HepG2 (cell line): ENCODE results near the gene PSMB9. TPM values are rescaled to one million over a fixed set of nuclear protein-coding genes. Genes with fewer than 3 reads are reported as not detected.

Experiments used
- BHLHE40 ChIP-seq: IDR thresholded peaks from 2 replicates; pipeline ENCODE4 v1.6.1; 2011; ENCODE audit warnings: low read length, improper control_type of control experiment
- CHCHD3 ChIP-seq: sonication (generic); formaldehyde crosslinking; IDR thresholded peaks from 2 replicates; pipeline ENCODE4 v1.8.0; 2022; ENCODE audit warnings: mild to moderate bottlenecking, missing genetic modification reagents, moderate library complexity
- ETV6 ChIP-seq: sonication (generic); formaldehyde crosslinking; conservative IDR thresholded peaks from 2 replicates; pipeline ENCODE4 v1.4.0; 2020; ENCODE audit warnings: missing genetic modification reagents
- FOXA3 ChIP-seq: IDR thresholded peaks from 2 replicates; pipeline ENCODE4 v1.6.1; 2016; ENCODE audit warnings: missing genetic modification reagents, missing compliant biosample characterization
- GATAD1 ChIP-seq: IDR thresholded peaks from 2 replicates; pipeline ENCODE4 v1.6.1; 2016; ENCODE audit warnings: missing genetic modification reagents, missing compliant biosample characterization
- HOXA5 ChIP-seq: sonication (generic); formaldehyde crosslinking; IDR thresholded peaks from 2 replicates; pipeline ENCODE4 v1.4.0; 2020; ENCODE audit warnings: missing genetic modification reagents
- IRF2 ChIP-seq: IDR thresholded peaks from 2 replicates; pipeline ENCODE4 v1.6.1; 2018; ENCODE audit warnings: missing genetic modification reagents, missing compliant biosample characterization
- MATR3 ChIP-seq: sonication (generic); formaldehyde crosslinking; IDR thresholded peaks from 2 replicates; pipeline ENCODE4 v1.4.0; 2020; ENCODE audit warnings: missing genetic modification reagents
- MIXL1 ChIP-seq: IDR thresholded peaks from 2 replicates; pipeline ENCODE4 v1.6.1; 2016
- MTA1 ChIP-seq: sonication (generic); formaldehyde crosslinking; IDR thresholded peaks from 2 replicates; pipeline ENCODE4 v1.4.0; 2020; ENCODE audit warnings: missing genetic modification reagents, mild to moderate bottlenecking, borderline replicate concordance
- MZF1 ChIP-seq: sonication (generic); formaldehyde crosslinking; IDR thresholded peaks from 2 replicates; pipeline ENCODE4 v1.8.1; 2023; ENCODE audit warnings: mild to moderate bottlenecking, missing genetic modification reagents, borderline replicate concordance
- NFKB2 ChIP-seq: sonication (generic); formaldehyde crosslinking; IDR thresholded peaks from 2 replicates; pipeline ENCODE4 v1.4.0; 2020; ENCODE audit warnings: missing genetic modification reagents, borderline replicate concordance
- ZNF136 ChIP-seq: sonication (generic); formaldehyde crosslinking; IDR thresholded peaks from 2 replicates; pipeline ENCODE4 v1.8.1; 2022; ENCODE audit warnings: low read depth, mild to moderate bottlenecking, moderate library complexity, missing genetic modification reagents
- ZNF274 ChIP-seq: sonication (generic); formaldehyde crosslinking; IDR thresholded peaks from 2 replicates; pipeline ENCODE4 v1.5.1; 2020; ENCODE audit warnings: mild to moderate bottlenecking, missing genetic modification reagents
- ZNF383 ChIP-seq: sonication (generic); formaldehyde crosslinking; IDR thresholded peaks from 2 replicates; pipeline ENCODE4 v1.4.0; 2020; ENCODE audit warnings: missing genetic modification reagents, mild to moderate bottlenecking, borderline replicate concordance
- ZNF430 ChIP-seq: sonication (generic); formaldehyde crosslinking; IDR thresholded peaks from 2 replicates; pipeline ENCODE4 v1.9.0; 2021; ENCODE audit warnings: mild to moderate bottlenecking, missing genetic modification reagents
- ZNF598 ChIP-seq: sonication (generic); formaldehyde crosslinking; IDR thresholded peaks from 2 replicates; pipeline ENCODE4 v1.5.1; 2020; ENCODE audit warnings: mild to moderate bottlenecking, missing genetic modification reagents, borderline replicate concordance
- ZNF660 ChIP-seq: sonication (generic); formaldehyde crosslinking; IDR thresholded peaks from 2 replicates; pipeline ENCODE4 v1.5.1; 2020; ENCODE audit warnings: mild to moderate bottlenecking, low read depth, missing genetic modification reagents, borderline replicate concordance
- ZNF75D ChIP-seq: sonication (generic); formaldehyde crosslinking; IDR thresholded peaks from 2 replicates; pipeline ENCODE4 v1.8.1; 2023; ENCODE audit warnings: missing genetic modification reagents, mild to moderate bottlenecking, borderline replicate concordance
- polyA plus RNA-seq, 8 experiments: library from polyadenylated mRNA; depleted of rRNA in 3 of 8; stranded (reverse) in 7 of 8; unstranded in 1 of 8; fragments of >200 nt; fragmentation: Illumina TruSeq in 4 of 8; extraction: Trizol in 4 of 8; gene quantifications; 2 replicates each; pipeline versions ENCODE4 v1.2.1 to v1.2.3, GENCODE V29; 2011 to 2016; ENCODE audit warnings: low read depth in 4 of 8, missing spikeins in 1 of 8, mixed read lengths in 1 of 8; ENCODE audit not compliant: insufficient read depth in 1 of 8
- total RNA-seq, 5 experiments: library from RNA; depleted of rRNA; stranded (reverse); fragments of >200 nt; fragmentation: Illumina TruSeq; extraction: Trizol; gene quantifications; 2 replicates each; pipeline ENCODE4 v1.2.3, GENCODE V29; 2016; ENCODE audit warnings: low read depth in 1 of 5
- TF ChIP-seq, protein P1 (sequence below): IDR thresholded peaks from 2 replicates; pipeline ENCODE4 v1.6.1; 2016; ENCODE audit warnings: missing compliant biosample characterization, missing genetic modification reagents, borderline replicate concordance
- TF ChIP-seq, protein P2 (sequence below), 2 experiments: sonication (generic) in 1 of 2; formaldehyde crosslinking in 1 of 2; IDR thresholded peaks; 2 replicates each; pipeline versions ENCODE4 v1.5.1 to v1.6.1; 2011 to 2020; ENCODE audit warnings: borderline replicate concordance in 1 of 2, low read depth in 1 of 2, low read length in 1 of 2, mild to moderate bottlenecking in 1 of 2, missing genetic modification reagents in 1 of 2, moderate library complexity in 1 of 2
- TF ChIP-seq, protein P3 (sequence below): sonication (generic); formaldehyde crosslinking; IDR thresholded peaks from 2 replicates; pipeline ENCODE4 v1.8.0; 2022; ENCODE audit warnings: mild to moderate bottlenecking, missing genetic modification reagents, moderate library complexity
- TF ChIP-seq, protein P4 (sequence below): sonication (generic); formaldehyde crosslinking; IDR thresholded peaks from 2 replicates; pipeline ENCODE4 v1.4.0; 2020; ENCODE audit warnings: missing genetic modification reagents

Gene PSMB9
- total and polyA plus RNA-seq, 2 of the 13 experiments (the other 11 are each of a cell fraction or from before 2014, with no cell fraction given): 15.6 to 16.0 TPM

DNA sequence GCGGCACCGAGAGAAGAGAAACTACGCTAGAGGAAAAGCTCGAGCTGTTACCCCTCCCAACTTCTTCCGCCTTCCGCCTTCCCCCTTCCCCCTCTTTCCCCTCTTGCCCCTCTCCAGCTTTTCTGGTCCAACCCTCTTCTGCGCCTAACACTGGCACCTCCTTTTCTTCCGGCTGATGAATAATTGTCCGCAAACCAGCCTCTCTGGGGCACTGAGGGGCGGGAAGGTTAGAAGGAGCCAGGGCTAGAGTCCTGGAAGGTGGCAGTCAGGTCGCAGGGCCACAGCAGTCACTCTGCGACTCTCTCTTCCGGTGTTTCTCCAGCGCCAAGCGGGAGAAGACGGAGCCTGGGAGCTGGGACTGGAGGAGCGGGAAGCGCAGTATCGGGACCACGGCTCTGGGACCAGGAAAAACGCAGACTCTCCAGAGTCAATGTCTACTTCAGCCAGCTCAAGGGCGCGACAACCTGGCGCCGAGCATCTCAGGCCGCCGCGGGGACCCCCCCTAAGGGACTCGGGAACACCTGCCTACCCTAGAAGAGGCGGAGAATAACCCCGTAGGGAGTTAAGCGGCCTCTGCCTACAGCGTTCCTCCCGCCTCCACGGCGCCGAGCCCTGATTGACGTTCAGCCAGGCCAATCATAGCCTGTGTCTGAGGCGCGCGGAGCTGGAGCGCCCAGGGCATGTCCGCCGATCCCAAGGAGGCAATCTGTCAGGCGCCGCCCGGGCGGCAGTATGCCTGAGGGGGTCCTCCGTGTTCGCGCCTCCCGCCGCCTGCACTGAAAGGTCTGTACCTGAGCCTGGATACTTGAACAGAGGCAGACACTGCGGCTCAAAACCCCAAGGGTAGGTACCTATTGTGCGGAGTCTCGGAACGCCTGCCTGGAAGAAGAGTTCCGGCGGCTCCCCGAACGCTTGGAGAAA is 40.4 kb downstream of the PSMB9 start (continued):
- TF ChIP-seq, protein P1, sequence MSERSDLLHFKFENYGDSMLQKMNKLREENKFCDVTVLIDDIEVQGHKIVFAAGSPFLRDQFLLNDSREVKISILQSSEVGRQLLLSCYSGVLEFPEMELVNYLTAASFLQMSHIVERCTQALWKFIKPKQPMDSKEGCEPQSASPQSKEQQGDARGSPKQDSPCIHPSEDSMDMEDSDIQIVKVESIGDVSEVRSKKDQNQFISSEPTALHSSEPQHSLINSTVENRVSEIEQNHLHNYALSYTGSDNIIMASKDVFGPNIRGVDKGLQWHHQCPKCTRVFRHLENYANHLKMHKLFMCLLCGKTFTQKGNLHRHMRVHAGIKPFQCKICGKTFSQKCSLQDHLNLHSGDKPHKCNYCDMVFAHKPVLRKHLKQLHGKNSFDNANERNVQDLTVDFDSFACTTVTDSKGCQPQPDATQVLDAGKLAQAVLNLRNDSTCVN: peak; percentile 85
- TF ChIP-seq ZNF660 (CRISPR knock-in tag): no peak
- TF ChIP-seq ZNF383 (CRISPR knock-in tag): no peak
- TF ChIP-seq, protein P2, sequence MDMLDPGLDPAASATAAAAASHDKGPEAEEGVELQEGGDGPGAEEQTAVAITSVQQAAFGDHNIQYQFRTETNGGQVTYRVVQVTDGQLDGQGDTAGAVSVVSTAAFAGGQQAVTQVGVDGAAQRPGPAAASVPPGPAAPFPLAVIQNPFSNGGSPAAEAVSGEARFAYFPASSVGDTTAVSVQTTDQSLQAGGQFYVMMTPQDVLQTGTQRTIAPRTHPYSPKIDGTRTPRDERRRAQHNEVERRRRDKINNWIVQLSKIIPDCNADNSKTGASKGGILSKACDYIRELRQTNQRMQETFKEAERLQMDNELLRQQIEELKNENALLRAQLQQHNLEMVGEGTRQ (IDR thresholded peaks at IDR 0.05; ENCODE audit: low read depth, low read length): no peak
- TF ChIP-seq, protein P2 (CRISPR knock-in tag; IDR thresholded peaks at IDR 0.05; ENCODE audit: borderline replicate concordance): no peak
- no peak for TF ChIP-seq MATR3 (CRISPR knock-in tag)
- no peak for TF ChIP-seq FOXA3
- no peak for TF ChIP-seq ETV6 (CRISPR knock-in tag)
- no peak; the same call in 1 of the 2 replicates for TF ChIP-seq NFKB2 (CRISPR knock-in tag)
- no peak for TF ChIP-seq BHLHE40
- peak; percentile 75; the same call in 1 of the 2 replicates for TF ChIP-seq IRF2 (CRISPR knock-in tag)
- peak; percentile 91; the same call in 1 of the 2 replicates for TF ChIP-seq HOXA5 (CRISPR knock-in tag)
- TF ChIP-seq, protein P3, sequence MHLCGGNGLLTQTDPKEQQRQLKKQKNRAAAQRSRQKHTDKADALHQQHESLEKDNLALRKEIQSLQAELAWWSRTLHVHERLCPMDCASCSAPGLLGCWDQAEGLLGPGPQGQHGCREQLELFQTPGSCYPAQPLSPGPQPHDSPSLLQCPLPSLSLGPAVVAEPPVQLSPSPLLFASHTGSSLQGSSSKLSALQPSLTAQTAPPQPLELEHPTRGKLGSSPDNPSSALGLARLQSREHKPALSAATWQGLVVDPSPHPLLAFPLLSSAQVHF: no peak
- TF ChIP-seq MIXL1 (CRISPR knock-in tag): peak; percentile 68
- TF ChIP-seq, protein P4, sequence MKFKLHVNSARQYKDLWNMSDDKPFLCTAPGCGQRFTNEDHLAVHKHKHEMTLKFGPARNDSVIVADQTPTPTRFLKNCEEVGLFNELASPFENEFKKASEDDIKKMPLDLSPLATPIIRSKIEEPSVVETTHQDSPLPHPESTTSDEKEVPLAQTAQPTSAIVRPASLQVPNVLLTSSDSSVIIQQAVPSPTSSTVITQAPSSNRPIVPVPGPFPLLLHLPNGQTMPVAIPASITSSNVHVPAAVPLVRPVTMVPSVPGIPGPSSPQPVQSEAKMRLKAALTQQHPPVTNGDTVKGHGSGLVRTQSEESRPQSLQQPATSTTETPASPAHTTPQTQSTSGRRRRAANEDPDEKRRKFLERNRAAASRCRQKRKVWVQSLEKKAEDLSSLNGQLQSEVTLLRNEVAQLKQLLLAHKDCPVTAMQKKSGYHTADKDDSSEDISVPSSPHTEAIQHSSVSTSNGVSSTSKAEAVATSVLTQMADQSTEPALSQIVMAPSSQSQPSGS (CRISPR knock-in tag): no peak
- no peak for TF ChIP-seq CHCHD3 (CRISPR knock-in tag)
- TF ChIP-seq ZNF136 (CRISPR knock-in tag): peak; percentile 97
- no peak for TF ChIP-seq MTA1
- TF ChIP-seq ZNF598 (CRISPR knock-in tag): peak; percentile 99; the same call in 1 of the 2 replicates
- TF ChIP-seq GATAD1 (CRISPR knock-in tag): peak; percentile 72
- TF ChIP-seq ZNF75D (CRISPR knock-in tag): no peak
- TF ChIP-seq ZNF274: peak; percentile 94
- no peak for TF ChIP-seq MZF1 (CRISPR knock-in tag)
- TF ChIP-seq ZNF430 (CRISPR knock-in tag): no peak; the same call in 1 of the 2 replicates
